ENCODE measurements around the gene CRX. TPM values are rescaled to one million over a fixed set of nuclear protein-coding genes. Genes with fewer than 3 reads are reported as not detected.
"Not testable (repeated sequence)": the region's sequence is repeated elsewhere in the genome, so short reads cannot be mapped to it uniquely, and the experiment has no call there.

The CRX gene
- polyA plus RNA-seq, 3 donors, result 0.04 TPM; not detected in 2

GRCh38 chr19:47848425-47848822 lies 26.7 kb downstream of the CRX start:
- DNase-seq (ENCODE audit: extremely low read depth in 1 of 11, low read depth in 9 of 11, low spot score in 4 of 11), result no peak

- no peak for DNase-seq (ENCODE audit: extremely low read depth in 1 of 11, low read depth in 9 of 11, low spot score in 4 of 11)
Measured at GRCh38 chr19:47848823-47849473, 27.2 kb downstream of the CRX start.

GRCh38 chr19:47853003-47853402 lies 31.3 kb downstream of the CRX start:
- DNase-seq (ENCODE audit: extremely low read depth in 1 of 11, low read depth in 9 of 11, low spot score in 4 of 11), result no peak

GRCh38 chr19:47854459-47854858 lies 32.7 kb downstream of the CRX start:
- no peak for DNase-seq (ENCODE audit: extremely low read depth in 1 of 11, low read depth in 9 of 11, low spot score in 4 of 11)

GRCh38 chr19:47858231-47858630 lies 36.5 kb downstream of the CRX start:
- DNase-seq (ENCODE audit: extremely low read depth in 1 of 11, low read depth in 9 of 11, low spot score in 4 of 11), result not testable (repeated sequence)

GRCh38 chr19:47858646-47859285 lies 37.0 kb downstream of the CRX start, which contains the start of gene TPRX2:
Gene TPRX2 (plus strand): TSS chr19:47859235. CDS start chr19:47859247, 12 bp downstream.
- not testable (repeated sequence) for DNase-seq (ENCODE audit: extremely low read depth in 1 of 11, low read depth in 9 of 11, low spot score in 4 of 11)

- DNase-seq (ENCODE audit: extremely low read depth in 1 of 11, low read depth in 9 of 11, low spot score in 4 of 11), result not testable (repeated sequence)
Measured at GRCh38 chr19:47859838-47860237, 38.1 kb downstream of the CRX start.

- no peak for DNase-seq (ENCODE audit: extremely low read depth in 1 of 11, low read depth in 9 of 11, low spot score in 4 of 11)
Measured at GRCh38 chr19:47860602-47861297, 39.0 kb downstream of the CRX start.

GRCh38 chr19:47861630-47862029 lies 39.9 kb downstream of the CRX start:
- no peak for DNase-seq (ENCODE audit: extremely low read depth in 1 of 11, low read depth in 9 of 11, low spot score in 4 of 11)

GRCh38 chr19:47863514-47863936 lies 41.8 kb downstream of the CRX start:
- DNase-seq (ENCODE audit: extremely low read depth in 1 of 11, low read depth in 9 of 11, low spot score in 4 of 11), result peak; percentile 22 to 78 (median 64)

GRCh38 chr19:47865166-47865565 lies 43.4 kb downstream of the CRX start:
- DNase-seq (ENCODE audit: extremely low read depth in 1 of 11, low read depth in 9 of 11, low spot score in 4 of 11), result no peak

- DNase-seq (ENCODE audit: extremely low read depth in 1 of 11, low read depth in 9 of 11, low spot score in 4 of 11), result no peak
Measured at GRCh38 chr19:47878906-47879305, 57.2 kb downstream of the CRX start.

- DNase-seq (ENCODE audit: extremely low read depth in 1 of 11, low read depth in 9 of 11, low spot score in 4 of 11), result not testable (repeated sequence)
Measured at GRCh38 chr19:47879385-47879784, 57.6 kb downstream of the CRX start.

- no peak for DNase-seq (ENCODE audit: extremely low read depth in 1 of 11, low read depth in 9 of 11, low spot score in 4 of 11)
Measured at GRCh38 chr19:47881757-47882156, 60.0 kb downstream of the CRX start.

- no peak for DNase-seq (ENCODE audit: extremely low read depth in 1 of 11, low read depth in 9 of 11, low spot score in 4 of 11)
Measured at GRCh38 chr19:47882890-47883289, 61.2 kb downstream of the CRX start.

GRCh38 chr19:47885067-47885463 lies 63.3 kb downstream of the CRX start:
- no peak for DNase-seq (ENCODE audit: extremely low read depth in 1 of 11, low read depth in 9 of 11, low spot score in 4 of 11)

GRCh38 chr19:47886010-47886559 lies 64.3 kb downstream of the CRX start, which contains the start of gene SULT2A1:
Gene SULT2A1 (minus strand): TSS chr19:47886315. CDS start chr19:47886257, 58 bp downstream.
- DNase-seq (ENCODE audit: extremely low read depth in 1 of 11, low read depth in 9 of 11, low spot score in 4 of 11), result no peak

- no peak for DNase-seq (ENCODE audit: extremely low read depth in 1 of 11, low read depth in 9 of 11, low spot score in 4 of 11)
Measured at GRCh38 chr19:47890865-47891621, 69.3 kb downstream of the CRX start.

GRCh38 chr19:47891622-47891922 lies 69.8 kb downstream of the CRX start:
- no peak for DNase-seq (ENCODE audit: extremely low read depth in 1 of 11, low read depth in 9 of 11, low spot score in 4 of 11)
